Endothelial cell of umbilical vein (primary cell): ENCODE data around the gene TEX12. TPM values are rescaled to one million over a fixed set of nuclear protein-coding genes. Genes with fewer than 3 reads are reported as not detected.

Source experiments
- BruUV-seq: library from RNA; stranded (reverse); fragments of 400-500 nt; replicated peaks from 2 replicates; lab custom pipeline; 2021; lab: Mats Ljungman, UMichigan
- CTCF ChIA-PET: fragments of 300-600, 350-600 bp; sonication (Branson Sonifier 250); formaldehyde crosslinking; loops from one replicate; lab custom pipeline; 2021; ENCODE audit warnings: antibody characterized with exemption, inconsistent platforms; lab: Charles Lee
- POLR2A ChIA-PET: fragments of 300-600, 350-600 bp; sonication (Branson Sonifier 250); formaldehyde crosslinking; loops from one replicate; lab custom pipeline; 2021; ENCODE audit warnings: antibody characterized with exemption, inconsistent platforms; lab: Charles Lee
- DNase-seq: peaks from one replicate; pipeline ENCODE4 v3.0.0-alpha.2; 2011; ENCODE audit warnings: low read depth, low spot score
- FAIRE-seq: peaks from 2 replicates; lab custom pipeline; 2011; peaks lifted over from hg19 to GRCh38; lab: Jason Lieb, UNC
- H2AFZ ChIP-seq: 2 replicates; pipeline ENCODE4 v1.6.0; 2012; ENCODE audit warnings: low read depth, low read length, control low read depth, inconsistent platforms
- H3K27ac ChIP-seq: 2 replicates; pipeline ENCODE4 v1.5.1; 2011; ENCODE audit warnings: low read depth, mild to moderate bottlenecking, control low read depth, low read length, moderate library complexity; ENCODE audit not compliant: insufficient read depth
- H3K27me3 ChIP-seq, 2 experiments: 2 replicates each; pipeline versions ENCODE4 v1.6.0 to v1.6.1; 2011; ENCODE audit warnings: low read length in 2 of 2, mixed read lengths in 1 of 2; ENCODE audit not compliant: control insufficient read depth in 2 of 2, insufficient read depth in 2 of 2
- H3K36me3 ChIP-seq, 2 experiments: 2 replicates in 1 of 2; 3 replicates in 1 of 2; pipeline ENCODE4 v1.5.1; 2011; ENCODE audit warnings: low read length in 2 of 2, mild to moderate bottlenecking in 1 of 2, moderate library complexity in 1 of 2; ENCODE audit not compliant: control insufficient read depth in 2 of 2, insufficient read depth in 2 of 2; ENCODE audit errors: extremely low read depth in 1 of 2
- H3K4me1 ChIP-seq: 3 replicates; pipeline ENCODE4 v1.5.1; 2011; ENCODE audit warnings: mild to moderate bottlenecking, low read length; ENCODE audit not compliant: control insufficient read depth, insufficient read depth; ENCODE audit errors: extremely low read depth
- H3K4me2 ChIP-seq: 2 replicates; pipeline ENCODE4 v1.6.1; 2011; ENCODE audit warnings: low read length, control low read depth, mixed read lengths; ENCODE audit not compliant: insufficient read depth
- H3K4me3 ChIP-seq, 3 experiments: fragments of 200-600 bp in 1 of 3; sonication (generic), shearing (Covaris generic) in 1 of 3; replicated peaks in 1 of 3; 2 replicates each; pipeline ENCODE4 v1.5.1; 2011 to 2016; ENCODE audit warnings: control low read depth in 3 of 3, low read length in 3 of 3, mild to moderate bottlenecking in 2 of 3, inconsistent platforms in 1 of 3, low read depth in 1 of 3, moderate library complexity in 1 of 3; ENCODE audit not compliant: insufficient read depth in 1 of 3
- H3K79me2 ChIP-seq: 2 replicates; pipeline ENCODE4 v1.6.0; 2012; ENCODE audit warnings: low read length, inconsistent platforms; ENCODE audit not compliant: control insufficient read depth, insufficient read depth
- H3K9ac ChIP-seq: replicated peaks from 2 replicates; pipeline ENCODE3; 2011; ENCODE audit warnings: low read length, control low read depth; ENCODE audit not compliant: insufficient read depth; ENCODE audit errors: extremely low read depth
- H3K9me1 ChIP-seq: replicated peaks from 3 replicates; pipeline ENCODE4 v1.6.0; 2011; ENCODE audit warnings: mild to moderate bottlenecking, low read length; ENCODE audit not compliant: control insufficient read depth, insufficient read depth; ENCODE audit errors: extremely low read depth
- H3K9me3 ChIP-seq: replicated peaks from 2 replicates; pipeline ENCODE4 v1.5.1; 2012; ENCODE audit warnings: low read length, inconsistent platforms; ENCODE audit not compliant: control insufficient read depth, insufficient read depth
- H4K20me1 ChIP-seq: replicated peaks from 2 replicates; pipeline ENCODE3; 2011; ENCODE audit warnings: mild to moderate bottlenecking, low read length; ENCODE audit not compliant: control insufficient read depth, insufficient read depth; ENCODE audit errors: extremely low read depth
- EZH2 ChIP-seq: IDR thresholded peaks from 2 replicates; pipeline ENCODE4 v1.6.1; 2012; ENCODE audit warnings: borderline replicate concordance, low read depth, mild to moderate bottlenecking, moderate library complexity, low read length, inconsistent platforms; ENCODE audit not compliant: severe bottlenecking
- FOS ChIP-seq: IDR thresholded peaks from 2 replicates; pipeline ENCODE4 v1.6.1; 2011; ENCODE audit warnings: mild to moderate bottlenecking, low read length, moderate library complexity, borderline replicate concordance; ENCODE audit not compliant: insufficient read depth
- GATA2 ChIP-seq: IDR thresholded peaks from 2 replicates; pipeline ENCODE4 v1.7.0; 2011; ENCODE audit warnings: low read depth, mild to moderate bottlenecking, moderate library complexity, mixed read lengths, low read length; ENCODE audit not compliant: insufficient read length, insufficient read depth
- JUN ChIP-seq: IDR thresholded peaks from 2 replicates; pipeline ENCODE4 v1.6.1; 2011; ENCODE audit warnings: borderline replicate concordance, low read depth; ENCODE audit not compliant: insufficient read length, insufficient read depth
- MYC ChIP-seq: IDR thresholded peaks from one replicate; pipeline ENCODE4 v1.6.1; 2011; ENCODE audit warnings: mild to moderate bottlenecking, low read depth, low read length
- POLR2A ChIP-seq: IDR thresholded peaks from 2 replicates; pipeline ENCODE4 v1.6.1; 2012; ENCODE audit warnings: low read depth, mild to moderate bottlenecking, control low read depth, low read length
- POLR2AphosphoS5 ChIP-seq: IDR thresholded peaks from 2 replicates; pipeline ENCODE4 v1.6.1; 2012; ENCODE audit warnings: low read depth, mild to moderate bottlenecking, control low read depth, low read length, moderate library complexity; ENCODE audit not compliant: insufficient read depth
- dilution Hi-C: fragments of 300-500 bp; cut with MboI; formaldehyde crosslinking; loops from one replicate; pipeline ENCODE4 v1.15.0; 2019; ENCODE audit warnings: low sequenced_read_pairs; ENCODE audit not compliant: extremely low pct_ligation_motif_present
- intact Hi-C: fragments of 100-400 bp; cut with micrococcal nuclease; formaldehyde crosslinking; loops from one replicate; pipeline ENCODE4 v1.10.0; 2022
- polyA plus RNA-seq, 4 experiments: library from polyadenylated mRNA; depleted of rRNA in 3 of 4; stranded (reverse) in 3 of 4; unstranded in 1 of 4; fragments of >200 nt; gene quantifications; 2 replicates each; pipeline versions ENCODE4 v1.2.1 to v1.2.3, GENCODE V29; 2011 to 2012; ENCODE audit warnings: missing spikeins in 1 of 4
- total RNA-seq: library from RNA; stranded (reverse); gene quantifications from 2 replicates; pipeline ENCODE4 v1.2.3, GENCODE V29; 2021
- TF ChIP-seq, protein P1 (sequence below): IDR thresholded peaks from 2 replicates; pipeline ENCODE4 v1.6.1; 2011; ENCODE audit not compliant: insufficient read depth, insufficient read length
- TF ChIP-seq, protein P2 (sequence below), 2 donors: IDR thresholded peaks; 1 replicate in 1 of 2; 2 replicates in 1 of 2; pipeline ENCODE4 v1.5.1; 2011; ENCODE audit warnings: low read length in 2 of 2, mild to moderate bottlenecking in 2 of 2, moderate library complexity in 2 of 2, control low read depth in 1 of 2, inconsistent platforms in 1 of 2, low read depth in 1 of 2; ENCODE audit not compliant: insufficient read depth in 1 of 2; ENCODE audit errors: extremely low read depth in 1 of 2

Gene TEX12
- total and polyA plus RNA-seq, 2 donors (not counting 3 experiments of a cell fraction or from before 2014, with no cell fraction given) = 0.46 TPM; not detected in 1

DNA sequence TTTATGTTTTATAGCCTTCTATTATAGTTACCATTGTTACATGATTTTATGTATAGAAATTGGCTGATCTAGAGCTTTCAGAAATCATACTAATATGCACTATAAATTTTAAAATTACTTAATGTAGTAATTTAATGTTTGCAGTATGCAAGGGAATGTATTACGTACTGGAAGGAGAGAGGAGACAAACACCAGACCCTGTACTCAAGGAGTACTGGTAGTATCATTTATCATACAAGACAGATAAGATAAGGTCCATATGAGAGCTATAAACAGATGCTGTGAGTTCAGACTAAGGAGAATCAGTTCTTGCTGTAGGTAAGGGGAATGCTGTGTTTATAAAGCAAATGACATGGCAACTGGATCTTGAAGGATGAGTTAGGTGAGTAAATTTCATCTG is 8.9 kb downstream of the TEX12 start:
- TF ChIP-seq POLR2A (no peak), FOS (no peak), GATA2 (no peak), EZH2 (no peak), POLR2AphosphoS5 (no peak), JUN (no peak), MYC (no peak)
- TF ChIP-seq, protein P1, sequence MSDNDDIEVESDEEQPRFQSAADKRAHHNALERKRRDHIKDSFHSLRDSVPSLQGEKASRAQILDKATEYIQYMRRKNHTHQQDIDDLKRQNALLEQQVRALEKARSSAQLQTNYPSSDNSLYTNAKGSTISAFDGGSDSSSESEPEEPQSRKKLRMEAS = no peak
- TF ChIP-seq, protein P2, sequence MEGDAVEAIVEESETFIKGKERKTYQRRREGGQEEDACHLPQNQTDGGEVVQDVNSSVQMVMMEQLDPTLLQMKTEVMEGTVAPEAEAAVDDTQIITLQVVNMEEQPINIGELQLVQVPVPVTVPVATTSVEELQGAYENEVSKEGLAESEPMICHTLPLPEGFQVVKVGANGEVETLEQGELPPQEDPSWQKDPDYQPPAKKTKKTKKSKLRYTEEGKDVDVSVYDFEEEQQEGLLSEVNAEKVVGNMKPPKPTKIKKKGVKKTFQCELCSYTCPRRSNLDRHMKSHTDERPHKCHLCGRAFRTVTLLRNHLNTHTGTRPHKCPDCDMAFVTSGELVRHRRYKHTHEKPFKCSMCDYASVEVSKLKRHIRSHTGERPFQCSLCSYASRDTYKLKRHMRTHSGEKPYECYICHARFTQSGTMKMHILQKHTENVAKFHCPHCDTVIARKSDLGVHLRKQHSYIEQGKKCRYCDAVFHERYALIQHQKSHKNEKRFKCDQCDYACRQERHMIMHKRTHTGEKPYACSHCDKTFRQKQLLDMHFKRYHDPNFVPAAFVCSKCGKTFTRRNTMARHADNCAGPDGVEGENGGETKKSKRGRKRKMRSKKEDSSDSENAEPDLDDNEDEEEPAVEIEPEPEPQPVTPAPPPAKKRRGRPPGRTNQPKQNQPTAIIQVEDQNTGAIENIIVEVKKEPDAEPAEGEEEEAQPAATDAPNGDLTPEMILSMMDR (IDR thresholded peaks at IDR 0.05; ENCODE audit: extremely low read depth in 1 of 2, insufficient read depth in 1 of 2, low read depth in 1 of 2, low read length in 2 of 2) = no peak
- no peak overlapping the region for H3K4me2 ChIP-seq
- H4K20me1 ChIP-seq = no peaks in the 10 kb centered on the region
- no peak overlapping the region for H2AFZ ChIP-seq
- ChIA-PET CTCF (interaction anchor here (0.9 to 4.0 kb wide), 12 partner anchors 8 to 179 kb away, joined by 3 to 150 read pairs (median 4); partner anchors contain the start of gene IL18), POLR2A (no interaction called here)
- no TSS peak for BruUV-seq
- no peaks in the 10 kb centered on the region for H3K79me2 ChIP-seq
- intact Hi-C loops = loop anchor here (5.0 kb wide), 1 partner anchor 249 kb away; no protein-coding TSS in a partner anchor
- peaks cover 4 to 6% of the 10 kb centered on the region in 2 experiments for H3K27me3 ChIP-seq
- dilution Hi-C loops = no loop called here
- FAIRE-seq = no peak
- H3K4me3 ChIP-seq = no peak overlapping the region
- no peaks in the 10 kb centered on the region for H3K9me3 ChIP-seq
- no peaks in the 10 kb centered on the region for H3K9me1 ChIP-seq
- H3K4me1 ChIP-seq = peaks cover 16% of the 10 kb centered on the region
- H3K9ac ChIP-seq = no peak overlapping the region
- no peak for DNase-seq
- H3K27ac ChIP-seq = no peak overlapping the region
- H3K36me3 ChIP-seq = no peaks in the 10 kb centered on the region
